DND-41 (cell line): Measurements from ENCODE around the gene ACTA2.

Experiments
- CTCF ChIP-seq: IDR thresholded peaks from 2 replicates; pipeline ENCODE4 v1.5.1; 2012; ENCODE audit warnings: borderline replicate concordance, low read length, moderate library complexity, mild to moderate bottlenecking; ENCODE audit not compliant: poor library complexity, severe bottlenecking; ENCODE audit errors: extremely low read depth
- EZH2 ChIP-seq: IDR thresholded peaks from 3 replicates; pipeline ENCODE4 v1.6.1; 2012; ENCODE audit warnings: borderline replicate concordance, low read depth, mild to moderate bottlenecking, moderate library complexity, low read length, inconsistent platforms; ENCODE audit not compliant: severe bottlenecking

- TF ChIP-seq EZH2 (no peak), CTCF (no peak)
Observed at GRCh38 chr10:88920198-88920597, 32.4 kb downstream of the ACTA2 start.
